GM21367 (cell line): ENCODE data around the gene GGT6.
"Not testable (repeated sequence)": the region's sequence is repeated elsewhere in the genome, so short reads cannot be mapped to it uniquely, and the experiment has no call there.

Experiments
- ATAC-seq: cut with Tn5 transposase; IDR thresholded peaks from one replicate; pipeline ENCODE4 v1.9.1; 2021; ENCODE audit not compliant: unreplicated experiment

GGT6 gene

GRCh38 chr17:4592240-4593005 lies 32.0 kb upstream of the GGT6 start:
- no peak for ATAC-seq

GRCh38 chr17:4591529-4591928 lies 31.2 kb upstream of the GGT6 start:
- no peak for ATAC-seq

GRCh38 chr17:4590981-4591453 lies 30.6 kb upstream of the GGT6 start:
- ATAC-seq, result no peak

GRCh38 chr17:4590042-4590441 lies 29.7 kb upstream of the GGT6 start:
- not testable (repeated sequence) for ATAC-seq

- ATAC-seq, result no peak
Measured at GRCh38 chr17:4588898-4589625, 28.7 kb upstream of the GGT6 start.

- ATAC-seq, result no peak
Measured at GRCh38 chr17:4588391-4588790, 28.0 kb upstream of the GGT6 start.

- ATAC-seq, result no peak
Measured at GRCh38 chr17:4587803-4588202, 27.4 kb upstream of the GGT6 start.

- ATAC-seq, result no peak
Measured at GRCh38 chr17:4587195-4587594, 26.8 kb upstream of the GGT6 start.

GRCh38 chr17:4586043-4586442 lies 25.7 kb upstream of the GGT6 start:
- ATAC-seq, result no peak

GRCh38 chr17:4585638-4585994 lies 25.2 kb upstream of the GGT6 start:
- no peak for ATAC-seq

GRCh38 chr17:4584917-4585637 lies 24.7 kb upstream of the GGT6 start:
- ATAC-seq, result no peak

- ATAC-seq, result no peak
Measured at GRCh38 chr17:4584101-4584916, 23.9 kb upstream of the GGT6 start, which contains the start of gene SMTNL2. Gene SMTNL2 (plus strand): TSS chr17:4584529. CDS start chr17:4584606, 77 bp downstream.

GRCh38 chr17:4583782-4584100 lies 23.4 kb upstream of the GGT6 start:
- ATAC-seq, result no peak

- no peak for ATAC-seq
Measured at GRCh38 chr17:4583206-4583605, 22.8 kb upstream of the GGT6 start.

GRCh38 chr17:4582691-4583090 lies 22.3 kb upstream of the GGT6 start:
- ATAC-seq, result no peak

GRCh38 chr17:4582101-4582501 lies 21.7 kb upstream of the GGT6 start:
- no peak for ATAC-seq

- ATAC-seq, result no peak
Measured at GRCh38 chr17:4580291-4580690, 19.9 kb upstream of the GGT6 start.

GRCh38 chr17:4579678-4580077 lies 19.3 kb upstream of the GGT6 start:
- no peak for ATAC-seq

- not testable (repeated sequence) for ATAC-seq
Measured at GRCh38 chr17:4578349-4578748, 18.0 kb upstream of the GGT6 start.

- no peak for ATAC-seq
Measured at GRCh38 chr17:4577386-4577993, 17.1 kb upstream of the GGT6 start.
